PC-3 (cell line): ENCODE data around the gene PITPNB.

Experiments
- CTCF ChIP-seq: fragments of 300-600 bp; sonication (generic); conservative IDR thresholded peaks from 2 replicates; pipeline ENCODE4 v1.5.1; 2017; ENCODE audit warnings: antibody characterized with exemption, low read depth, mild to moderate bottlenecking, low read length
- EZH2phosphoT487 ChIP-seq: fragments of 300-600 bp; sonication (generic); IDR thresholded peaks from 2 replicates; pipeline ENCODE4 v1.6.1; 2018; ENCODE audit warnings: mild to moderate bottlenecking, antibody characterized with exemption, low read length, borderline replicate concordance

- TF ChIP-seq CTCF (no peak), EZH2phosphoT487 (no peak)
These were observed 62.7 kb downstream of the PITPNB start for GRCh38 chr22:27856386-27856785.
